Neural progenitor cell (in vitro differentiated cells): ENCODE measurements around the gene SRRD.

Source experiments
- EZH2 ChIP-seq: fragments of 200-600 bp; sonication (generic); IDR thresholded peaks from 2 replicates; pipeline ENCODE4 v1.6.1; 2017; ENCODE audit warnings: antibody characterized with exemption, mild to moderate bottlenecking, moderate library complexity
- TF ChIP-seq, protein P1 (sequence below): fragments of 200-600 bp; sonication (generic); IDR thresholded peaks from 2 replicates; pipeline ENCODE4 v1.5.1; 2017; ENCODE audit warnings: antibody characterized with exemption, mild to moderate bottlenecking

DNA sequence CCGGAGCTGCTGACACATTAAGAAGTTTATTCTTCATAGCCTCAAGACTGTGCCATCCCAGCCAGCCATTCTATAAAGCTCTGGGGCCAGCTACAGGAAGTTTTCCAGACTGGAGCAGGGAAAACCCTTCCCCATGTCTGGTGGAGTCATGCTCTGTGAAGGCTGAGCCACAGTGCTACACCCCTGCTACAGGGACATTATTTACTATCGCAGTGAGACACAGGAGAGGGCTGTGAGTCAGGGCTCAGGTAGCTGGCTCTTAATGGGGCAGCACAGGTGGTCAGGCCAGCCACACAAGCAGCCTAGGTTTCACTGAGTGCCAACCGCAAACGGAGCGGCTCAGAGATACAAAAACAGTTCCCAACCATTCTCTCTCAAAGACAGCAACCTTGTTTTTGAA is 12.2 kb upstream of the SRRD start:
- TF ChIP-seq, protein P1, sequence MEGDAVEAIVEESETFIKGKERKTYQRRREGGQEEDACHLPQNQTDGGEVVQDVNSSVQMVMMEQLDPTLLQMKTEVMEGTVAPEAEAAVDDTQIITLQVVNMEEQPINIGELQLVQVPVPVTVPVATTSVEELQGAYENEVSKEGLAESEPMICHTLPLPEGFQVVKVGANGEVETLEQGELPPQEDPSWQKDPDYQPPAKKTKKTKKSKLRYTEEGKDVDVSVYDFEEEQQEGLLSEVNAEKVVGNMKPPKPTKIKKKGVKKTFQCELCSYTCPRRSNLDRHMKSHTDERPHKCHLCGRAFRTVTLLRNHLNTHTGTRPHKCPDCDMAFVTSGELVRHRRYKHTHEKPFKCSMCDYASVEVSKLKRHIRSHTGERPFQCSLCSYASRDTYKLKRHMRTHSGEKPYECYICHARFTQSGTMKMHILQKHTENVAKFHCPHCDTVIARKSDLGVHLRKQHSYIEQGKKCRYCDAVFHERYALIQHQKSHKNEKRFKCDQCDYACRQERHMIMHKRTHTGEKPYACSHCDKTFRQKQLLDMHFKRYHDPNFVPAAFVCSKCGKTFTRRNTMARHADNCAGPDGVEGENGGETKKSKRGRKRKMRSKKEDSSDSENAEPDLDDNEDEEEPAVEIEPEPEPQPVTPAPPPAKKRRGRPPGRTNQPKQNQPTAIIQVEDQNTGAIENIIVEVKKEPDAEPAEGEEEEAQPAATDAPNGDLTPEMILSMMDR, result no peak
- no peak for TF ChIP-seq EZH2
